ENCODE measurements around the gene AKR7A2. TPM values are rescaled to one million over a fixed set of nuclear protein-coding genes. Genes with fewer than 3 reads are reported as not detected.
A peak's percentile ranks its signal among the peaks of the same experiment; 100 is the strongest.

Gene AKR7A2
- total and polyA plus RNA-seq, 10 of the 15 experiments (the other 5 are each of a cell fraction or from before 2014, with no cell fraction given), result 1.3 to 114 (median 48.0) TPM

DNA sequence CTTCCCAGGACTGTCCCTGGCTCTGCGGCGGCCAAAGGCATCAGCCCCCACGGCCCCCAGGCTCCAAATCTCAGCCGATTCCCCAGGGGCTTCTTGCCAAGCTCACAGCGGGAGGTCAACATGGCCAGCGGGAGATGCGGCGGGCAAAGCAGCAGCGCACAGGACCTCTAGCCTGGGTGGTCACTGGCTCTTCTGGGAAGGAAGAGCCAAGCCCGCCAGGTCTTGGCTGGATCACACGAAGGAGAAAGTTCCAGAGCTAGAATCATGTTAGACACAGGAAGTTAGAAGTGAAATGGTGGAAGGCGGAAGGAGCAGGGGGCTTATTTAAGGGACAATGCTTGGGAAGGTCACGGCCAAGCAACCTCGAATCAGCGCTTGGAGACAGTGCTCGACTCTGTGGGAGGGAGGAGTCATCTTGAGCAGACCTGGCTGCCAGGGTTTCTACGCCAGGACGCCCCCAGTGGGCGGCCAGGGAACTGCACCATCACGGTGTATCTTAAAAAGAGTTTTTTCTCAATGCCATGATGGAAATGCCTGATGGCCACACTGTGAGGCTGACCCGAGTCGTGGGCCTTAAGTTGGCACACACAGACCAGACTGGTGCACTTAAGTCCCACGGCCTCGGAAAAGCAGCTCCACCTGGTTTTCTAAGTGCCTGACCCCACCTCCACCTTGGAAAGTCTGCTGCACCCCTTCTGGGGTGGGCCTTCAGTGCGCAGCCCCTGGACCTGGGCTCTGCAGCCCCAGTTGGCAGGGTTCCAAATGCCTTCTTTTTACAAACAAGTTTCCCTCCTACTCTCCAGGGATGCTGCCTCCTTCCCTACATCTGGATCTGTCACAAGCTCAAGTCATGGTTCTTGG lies 29.5 kb upstream of the AKR7A2 start:
- ATAC-seq, result peak; percentile 88
- Histone ChIP-seq H3K9ac (ENCODE audit: control insufficient read depth, insufficient read depth, low read length) (no peak overlapping the region), H3K27ac (ENCODE audit: control insufficient read depth, insufficient read depth) (no peak overlapping the region), H4K20me1 (ENCODE audit: control insufficient read depth, insufficient read depth) (no peaks in the 10 kb centered on the region), H3K79me2 (ENCODE audit: control insufficient read depth, insufficient read depth, low read length) (no peaks in the 10 kb centered on the region), H3K4me2 (ENCODE audit: control insufficient read depth, insufficient read depth) (no peak overlapping the region), H3K27me3 (replicated peaks in 1 of 2; ENCODE audit: control insufficient read depth in 2 of 2, insufficient read depth in 2 of 2, low read length in 1 of 2) (no peaks in the 10 kb centered on the region), H3K4me1 (ENCODE audit: control insufficient read depth, insufficient read depth, low read length) (0 out of 2 replicates have a peak, but pooled peaks cover 3% of the 10 kb centered on the region), H3K4me3 (no peak overlapping the region), H3K9me3 (replicated peaks; ENCODE audit: control insufficient read depth, insufficient read depth, low read length) (no peaks in the 10 kb centered on the region), H3K36me3 (ENCODE audit: control insufficient read depth in 2 of 2, insufficient read depth in 2 of 2, low read length in 1 of 2) (peaks cover 20 to 26% of the 10 kb centered on the region in 2 experiments; a peak in 3 of 4 replicates), H2AFZ (ENCODE audit: control insufficient read depth, low read depth, low read length) (no peak overlapping the region)
- peak; percentile 68 for FAIRE-seq
- ChIA-PET POLR2A (no interaction called here), SMC1A (ENCODE audit: uncharacterized antibody, unreplicated experiment) (interaction anchor here (0.6 kb wide), 1 partner anchor 21 kb away, joined by 3 read pairs; no protein-coding TSS in a partner anchor), RAD21 (ENCODE audit: unreplicated experiment) (no interaction called here), CTCF (interaction anchor here (0.9 to 2.1 kb wide), 8 partner anchors 11 to 313 kb away, joined by 3 to 9 read pairs (median 3); no protein-coding TSS in a partner anchor)
- BruUV-seq (replicated peaks), result no TSS peak
- 54% methylated on average over 25 of the region's 25 CpGs for WGBS (ENCODE audit: insufficient coverage, insufficient replicate concordance, low lambda C conversion rate, missing lambda C conversion rate)
- in situ Hi-C loops (cut with MboI), result loop anchor here (5.0 kb wide), 1 partner anchor 241 kb away; no protein-coding TSS in a partner anchor
- TF ChIP-seq POLR2A (IDR thresholded peaks at IDR 0.05; ENCODE audit: low read depth, low read length) (0 out of 2 replicates have a peak, but pooled peaks have one; percentile 18), MYC (IDR thresholded peaks at IDR 0.05; ENCODE audit: insufficient read depth, insufficient read length, insufficient replicate concordance, low read length, severe bottlenecking) (no peak), YY1 (IDR thresholded peaks at IDR 0.05; ENCODE audit: low read depth, low read length) (peak; percentile 73), IKZF1 (conservative IDR thresholded peaks at IDR 0.05) (0 out of 2 replicates have a peak, but pooled peaks have one; percentile 14), BRCA1 (IDR thresholded peaks at IDR 0.05; ENCODE audit: low read depth, low read length) (no peak), RAD21 (IDR thresholded peaks at IDR 0.05; ENCODE audit: insufficient read depth, low read depth, low read length) (peak; percentile 40), RUNX3 (IDR thresholded peaks at IDR 0.05; ENCODE audit: low read length) (0 out of 2 replicates have a peak, but pooled peaks have one; percentile 16), CTCF (IDR thresholded peaks at IDR 0.05 in 2 of 3, conservative IDR thresholded peaks at IDR 0.05 in 1 of 3; ENCODE audit: control insufficient read depth in 2 of 3, extremely low read depth in 1 of 3, insufficient read depth in 1 of 3, low read depth in 3 of 3, low read length in 3 of 3) (peak; percentile 81 to 96 (median 94))
- intact Hi-C loops (cut with micrococcal nuclease; ENCODE audit: unreplicated experiment), result no loop called here
- DNase-seq (ENCODE audit: low read depth, low spot score), result no peak
